HG02798 (cell line): ENCODE results near the gene AMZ1.
"Not testable (repeated sequence)": the region's sequence is repeated elsewhere in the genome, so short reads cannot be mapped to it uniquely, and the experiment has no call there.

Source experiments
- ATAC-seq: cut with Tn5 transposase; IDR thresholded peaks from one replicate; pipeline ENCODE4 v1.9.1; 2021; ENCODE audit warnings: mild to moderate bottlenecking; ENCODE audit not compliant: unreplicated experiment, poor library complexity

The AMZ1 gene

DNA sequence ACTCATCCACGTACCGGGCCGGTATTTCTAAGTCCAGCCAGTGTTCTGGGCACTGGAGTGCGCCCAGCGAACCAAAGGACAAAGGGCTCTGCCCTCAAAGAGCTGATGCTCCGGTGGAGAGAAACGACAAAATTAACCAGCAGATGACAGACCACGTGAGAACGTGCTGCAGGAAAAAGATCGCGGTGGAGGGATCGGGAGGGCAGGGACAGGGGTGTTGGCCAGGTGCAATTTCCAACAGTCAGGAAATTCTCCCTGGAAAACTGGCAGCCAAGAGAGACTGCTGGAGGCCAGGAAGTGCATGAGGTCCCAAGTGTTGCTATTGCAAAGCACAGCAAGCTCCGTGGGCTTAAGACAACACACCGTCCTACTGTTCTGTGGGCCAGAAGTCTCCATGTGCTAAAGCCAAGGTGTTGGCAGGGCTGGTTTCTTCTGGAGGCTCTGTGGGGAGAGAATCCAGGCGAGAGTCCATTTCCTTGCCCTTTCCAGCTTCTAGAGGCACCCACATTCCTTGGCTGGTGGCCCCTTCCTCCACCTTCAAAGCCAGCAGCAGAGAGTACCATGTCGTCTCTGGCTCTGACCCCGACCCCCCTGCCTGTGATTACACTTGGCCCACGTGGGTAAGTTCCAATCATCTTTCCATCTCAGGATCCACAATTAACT, 21.3 kb upstream of the AMZ1 start:
- ATAC-seq, result no peak

- ATAC-seq, result no peak
These were observed 20.2 kb upstream of the AMZ1 start for GRCh38 chr7:2667843-2668242.

- no peak for ATAC-seq
These were observed 19.6 kb upstream of the AMZ1 start for GRCh38 chr7:2668401-2668800.

- no peak for ATAC-seq
These were observed 17.8 kb upstream of the AMZ1 start for GRCh38 chr7:2670171-2670570.

GRCh38 chr7:2670720-2671391, 17.1 kb upstream of the AMZ1 start:
- ATAC-seq, result peak; percentile 71

DNA sequence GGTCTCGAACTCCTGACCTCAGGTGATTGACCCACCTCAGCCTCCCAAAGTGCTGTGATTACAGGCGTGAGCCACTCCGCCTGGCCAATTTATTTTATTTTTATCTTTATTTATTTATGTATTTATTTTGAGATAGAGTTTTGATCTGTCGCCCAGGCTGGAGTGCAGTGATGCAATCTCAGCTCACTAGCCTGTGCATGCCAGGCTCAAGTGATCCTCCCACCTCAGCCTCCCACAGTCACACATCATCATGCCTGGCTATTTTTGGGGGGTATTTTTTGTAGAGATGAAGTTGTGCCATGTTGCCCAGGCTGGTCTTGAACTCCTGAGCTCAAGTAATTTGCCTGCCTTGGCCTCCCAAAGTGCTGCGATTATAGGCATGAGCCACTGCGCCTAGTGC, 14.8 kb upstream of the AMZ1 start:
- ATAC-seq, result not testable (repeated sequence)

- ATAC-seq, result no peak
These were observed 14.1 kb upstream of the AMZ1 start for GRCh38 chr7:2673934-2674333.

GRCh38 chr7:2675256-2675764, 12.7 kb upstream of the AMZ1 start:
- ATAC-seq, result no peak

DNA sequence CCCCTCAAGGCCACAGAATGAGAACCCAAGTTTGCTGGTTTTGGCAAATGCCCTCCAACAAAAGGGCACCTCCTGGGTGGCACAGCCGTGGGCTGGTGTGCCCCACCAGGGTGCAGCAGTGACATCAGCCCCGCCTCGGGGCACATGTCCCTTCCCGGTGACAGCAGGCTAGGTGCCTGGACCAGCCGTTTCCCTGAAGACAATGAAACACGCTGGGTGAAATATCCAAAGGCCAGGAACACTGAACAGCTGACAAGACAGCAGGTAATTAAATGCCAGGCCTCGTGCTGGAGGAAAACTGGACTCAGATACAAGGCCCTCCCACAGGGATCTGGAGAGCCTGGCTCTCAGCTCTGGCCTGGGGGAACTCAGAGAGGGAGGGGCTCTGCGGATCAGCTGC, 11.4 kb upstream of the AMZ1 start:
- ATAC-seq, result not testable (repeated sequence)

DNA sequence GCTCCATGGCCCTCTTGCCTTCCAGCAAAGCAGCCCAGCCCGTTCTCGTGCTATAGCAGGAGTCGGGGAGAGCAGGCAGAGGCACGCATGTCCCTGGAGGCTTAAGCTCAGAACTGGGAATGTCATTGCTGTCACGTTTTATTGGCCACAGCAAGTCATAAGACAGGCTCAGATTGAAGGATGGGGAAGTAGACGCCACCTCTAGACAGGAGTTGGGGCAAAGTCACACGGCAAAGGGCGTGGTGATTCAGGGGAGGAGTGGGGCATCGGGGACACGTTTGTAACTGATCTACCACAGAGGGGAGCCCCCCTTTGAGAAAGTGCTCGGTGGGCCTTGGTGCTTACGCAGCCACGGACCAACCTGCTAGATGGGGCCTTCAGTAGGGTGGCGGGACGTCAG, 9.5 kb upstream of the AMZ1 start:
- not testable (repeated sequence) for ATAC-seq

DNA sequence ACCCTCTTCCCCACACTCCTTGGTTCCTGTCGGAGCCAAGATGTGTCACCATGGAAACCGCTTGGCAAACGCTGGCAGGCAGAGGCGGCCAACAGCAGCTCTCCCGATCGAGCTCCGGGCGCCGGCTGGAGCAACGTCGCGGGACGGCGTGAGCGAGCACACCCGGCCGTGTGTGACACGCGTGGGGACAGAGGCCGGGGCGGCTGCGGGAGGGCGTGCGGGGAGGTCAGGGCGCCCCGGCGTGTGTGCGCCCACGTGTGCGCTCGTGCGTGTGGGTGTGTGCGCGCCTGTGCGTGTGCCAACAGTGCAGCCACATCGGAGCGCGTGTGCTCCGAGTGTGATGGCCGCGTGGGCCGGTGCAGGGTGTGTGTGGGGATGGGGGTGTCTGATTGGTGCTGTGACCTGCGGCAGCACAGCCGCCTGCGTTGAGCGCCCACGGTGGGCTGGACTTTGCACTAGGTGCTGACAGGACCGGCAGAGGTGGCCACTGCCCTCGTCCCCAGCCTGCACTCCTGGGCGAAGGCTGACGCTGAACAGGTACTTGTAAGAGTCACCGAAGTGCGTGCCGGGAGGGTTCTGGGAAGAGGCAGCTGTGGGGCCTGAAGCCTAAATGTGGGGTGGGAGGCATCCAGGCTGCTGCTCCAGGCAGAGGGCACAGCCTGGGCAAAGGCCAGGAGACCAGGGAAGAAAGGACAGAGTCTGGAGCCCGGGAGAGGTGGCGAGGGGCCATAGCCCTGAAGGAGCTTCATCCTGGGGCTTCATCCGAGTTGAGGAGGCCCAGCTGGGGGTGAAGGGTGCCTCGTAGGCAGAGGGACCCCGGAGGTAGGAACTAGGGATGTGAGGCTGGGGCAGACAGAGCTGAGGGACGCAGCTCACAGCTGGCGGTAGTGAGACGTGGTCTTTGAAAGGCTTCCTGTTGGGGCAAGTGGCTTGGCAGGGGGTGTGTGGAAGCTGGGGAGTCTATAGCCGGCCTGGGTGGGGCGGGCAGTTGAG, 8.6 kb upstream of the AMZ1 start:
- not testable (repeated sequence) for ATAC-seq

- no peak for ATAC-seq
These were observed 7.7 kb upstream of the AMZ1 start for GRCh38 chr7:2680256-2680655.

- ATAC-seq, result no peak
These were observed 7.1 kb upstream of the AMZ1 start for GRCh38 chr7:2680792-2681490.

DNA sequence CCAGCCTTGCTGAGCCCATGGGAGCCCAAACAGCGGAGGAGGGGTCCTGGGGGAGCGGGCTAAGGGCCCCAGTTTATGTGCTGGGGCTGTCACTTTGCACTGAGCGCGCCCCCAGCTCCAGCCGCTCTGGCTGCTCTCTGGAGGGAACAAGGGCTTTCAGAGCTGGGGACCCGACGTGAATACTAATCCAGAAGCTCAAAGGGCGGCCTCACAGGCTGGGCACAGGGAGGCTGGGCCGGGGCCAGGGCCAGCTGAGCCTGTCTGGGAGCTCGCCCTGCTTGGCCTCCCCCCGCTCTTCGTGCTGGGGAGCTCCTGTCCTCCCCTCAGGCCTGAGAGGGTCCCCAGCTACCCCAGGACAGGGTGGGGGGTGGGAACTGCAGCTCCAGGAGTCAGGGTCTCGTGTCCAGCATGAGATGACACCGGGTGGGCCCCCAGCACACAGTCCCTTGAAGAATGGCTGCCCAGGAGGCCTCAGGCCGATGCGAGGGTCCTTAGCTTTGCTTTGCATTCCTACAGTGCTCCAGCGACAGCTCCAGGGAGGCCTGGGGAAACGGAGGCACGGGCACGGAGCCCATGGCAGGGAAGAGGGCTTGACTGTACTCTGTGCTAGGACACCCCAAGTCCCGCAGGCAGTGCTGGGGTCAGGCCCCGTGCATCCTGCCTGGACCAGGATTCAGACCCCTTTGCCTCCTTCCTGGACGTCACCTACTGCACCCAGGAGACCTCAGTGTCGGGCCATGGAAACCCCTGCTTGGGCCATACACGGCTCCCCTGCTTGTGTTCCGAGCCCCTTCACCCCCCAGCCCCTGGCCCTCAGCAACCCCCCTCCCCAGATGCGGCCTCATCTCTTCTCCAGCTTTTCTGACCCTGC, 5.8 kb upstream of the AMZ1 start:
- no peak for ATAC-seq

DNA sequence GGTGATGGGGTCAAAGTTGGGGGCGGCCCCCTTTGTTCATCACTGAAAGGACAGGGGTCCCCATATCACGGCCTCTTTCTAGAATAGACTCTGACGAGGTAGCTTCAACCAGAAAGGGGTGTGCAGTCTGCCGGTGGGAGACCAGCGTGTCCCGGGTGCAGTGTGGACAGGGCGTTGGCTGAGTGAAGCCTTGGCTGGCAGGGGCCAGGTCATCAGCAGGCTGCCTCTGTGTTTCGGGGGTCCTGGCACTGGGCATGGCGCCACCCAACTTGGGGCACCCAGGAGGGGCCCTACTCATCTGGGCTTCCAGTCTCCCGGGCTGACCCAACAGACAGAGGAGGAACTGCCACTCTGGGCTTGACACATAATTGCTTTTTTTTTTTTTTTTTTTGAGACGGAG, 3.5 kb upstream of the AMZ1 start:
- ATAC-seq, result no peak

DNA sequence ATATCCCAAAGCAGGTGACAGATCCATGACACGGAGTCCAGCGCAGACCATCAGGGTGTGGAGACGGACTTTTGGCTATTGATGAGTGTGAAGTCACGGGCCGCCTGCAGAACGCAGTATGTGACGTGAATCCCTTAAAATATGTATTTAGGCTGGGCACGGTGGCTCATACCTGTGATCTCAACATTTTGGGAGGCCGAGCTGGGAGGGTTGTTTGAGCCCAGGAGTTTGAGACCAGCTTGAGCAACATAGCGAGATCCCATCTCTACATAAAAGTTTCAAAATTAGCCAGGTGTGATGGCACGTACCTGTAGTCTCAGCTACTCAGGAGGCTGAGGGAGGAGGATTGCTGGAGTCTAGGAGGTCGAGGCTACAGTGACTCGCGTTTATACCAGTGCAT, 1.9 kb upstream of the AMZ1 start:
- ATAC-seq, result no peak

- ATAC-seq, result no peak
These were observed 598 bp upstream of the AMZ1 start for GRCh38 chr7:2687338-2687869.

GRCh38 chr7:2688409-2689342, 674 bp downstream of the AMZ1 start:
- ATAC-seq, result peak; percentile 76
